ENCODE data around the gene PXDN.

DNA sequence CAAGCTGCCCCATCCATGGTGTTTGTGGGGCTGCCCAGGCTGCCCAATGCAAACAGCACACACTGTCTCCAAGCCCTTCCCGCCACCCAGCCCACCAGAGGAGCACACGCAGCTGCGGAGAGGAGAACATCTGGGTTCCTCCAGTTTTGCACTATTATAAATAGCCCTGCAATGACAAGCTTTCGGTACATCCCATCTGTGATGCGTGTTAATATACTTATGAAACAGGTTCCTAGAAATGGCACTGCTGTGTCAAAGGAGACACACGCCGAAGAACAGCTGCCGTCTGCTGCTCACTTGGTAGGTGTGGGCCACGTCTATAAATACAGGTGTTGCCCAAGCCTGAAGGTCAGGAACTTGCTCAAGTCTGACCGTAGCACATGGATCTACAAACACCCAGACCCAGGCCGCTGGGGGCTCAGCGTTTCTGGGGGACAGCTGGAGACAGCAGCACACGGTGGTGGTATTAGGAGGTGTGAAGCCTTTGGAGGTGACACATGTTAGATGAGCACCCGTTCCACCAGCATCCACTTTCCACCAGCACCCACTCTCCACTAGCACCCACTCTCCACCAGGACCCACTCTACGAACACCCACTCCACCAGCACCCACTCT is 34.3 kb downstream of the PXDN start:
- no peak for TF ChIP-seq CTCF (IDR thresholded peaks at IDR 0.05)
- TF ChIP-seq POLR2A (IDR thresholded peaks at IDR 0.05) = no peak

Data from esophagus squamous epithelium (tissue), 4 donors.